Hematopoietic multipotent progenitor cell treated with erythropoietin and hydrocortisone succinate and interleukin-3 and kit ligand, for 6 days (in vitro differentiated cells): Measurements from ENCODE around the gene KIAA1217.

ENCODE experiments used
- DNase-seq: peaks from one replicate; pipeline ENCODE4 v3.0.0-alpha.2; 2015

Gene KIAA1217

GRCh38 chr10:24249829-24250415, 41.0 kb downstream of the KIAA1217 start:
- DNase-seq, result no peak

- DNase-seq, result no peak
Measured at GRCh38 chr10:24251547-24251946, 42.6 kb downstream of the KIAA1217 start.

GRCh38 chr10:24254180-24254579, 45.2 kb downstream of the KIAA1217 start:
- no peak for DNase-seq

GRCh38 chr10:24255115-24255880, 46.4 kb downstream of the KIAA1217 start:
- DNase-seq, result no peak

- no peak for DNase-seq
Measured at GRCh38 chr10:24255881-24256311, 47.0 kb downstream of the KIAA1217 start.

GRCh38 chr10:24256619-24257107, 47.7 kb downstream of the KIAA1217 start:
- DNase-seq, result no peak

GRCh38 chr10:24257588-24257987, 48.6 kb downstream of the KIAA1217 start:
- no peak for DNase-seq

- DNase-seq, result no peak
Measured at GRCh38 chr10:24259365-24260130, 50.6 kb downstream of the KIAA1217 start.

- no peak for DNase-seq
Measured at GRCh38 chr10:24261627-24262026, 52.7 kb downstream of the KIAA1217 start.

GRCh38 chr10:24262929-24263590, 54.1 kb downstream of the KIAA1217 start:
- DNase-seq, result no peak

- no peak for DNase-seq
Measured at GRCh38 chr10:24269476-24269875, 60.5 kb downstream of the KIAA1217 start.

GRCh38 chr10:24272374-24272773, 63.4 kb downstream of the KIAA1217 start:
- DNase-seq, result no peak

- DNase-seq, result no peak
Measured at GRCh38 chr10:24277277-24277676, 68.3 kb downstream of the KIAA1217 start.

- no peak for DNase-seq
Measured at GRCh38 chr10:24277771-24278170, 68.8 kb downstream of the KIAA1217 start.

- no peak for DNase-seq
Measured at GRCh38 chr10:24278176-24278889, 69.4 kb downstream of the KIAA1217 start.

GRCh38 chr10:24279166-24279565, 70.2 kb downstream of the KIAA1217 start:
- no peak for DNase-seq

- DNase-seq, result no peak
Measured at GRCh38 chr10:24287559-24288195, 78.7 kb downstream of the KIAA1217 start.

- no peak for DNase-seq
Measured at GRCh38 chr10:24288581-24288980, 79.6 kb downstream of the KIAA1217 start.

- no peak for DNase-seq
Measured at GRCh38 chr10:24289235-24289634, 80.3 kb downstream of the KIAA1217 start.

- no peak for DNase-seq
Measured at GRCh38 chr10:24292304-24293293, 83.7 kb downstream of the KIAA1217 start.
